Suprapubic skin (tissue), 4 donors: ENCODE measurements around the gene MAD1L1. TPM values are rescaled to one million over a fixed set of nuclear protein-coding genes. Genes with fewer than 3 reads are reported as not detected.
A peak's percentile ranks its signal among the peaks of the same experiment; 100 is the strongest.
"Not testable (repeated sequence)": the region's sequence is repeated elsewhere in the genome, so short reads cannot be mapped to it uniquely, and the experiment has no call there.

Source experiments
- DNase-seq, 2 donors: peaks; one replicate each; pipeline ENCODE4 v3.0.0-alpha.2; 2019; ENCODE audit warnings: low spot score in 2 of 2
- H3K27ac ChIP-seq: fragments of 200-600 bp; sonication (generic); one replicate; pipeline ENCODE4 v1.5.1; 2019
- H3K27me3 ChIP-seq: fragments of 200-600 bp; sonication (generic); one replicate; pipeline ENCODE4 v1.5.1; 2019
- H3K36me3 ChIP-seq: fragments of 200-600 bp; sonication (generic); one replicate; pipeline ENCODE4 v1.5.1; 2019
- H3K4me1 ChIP-seq: fragments of 200-600 bp; sonication (generic); one replicate; pipeline ENCODE4 v1.5.1; 2019
- H3K4me3 ChIP-seq: fragments of 200-600 bp; sonication (generic); one replicate; pipeline ENCODE4 v1.5.1; 2019; ENCODE audit warnings: mild to moderate bottlenecking
- H3K9me3 ChIP-seq: fragments of 200-600 bp; sonication (generic); one replicate; pipeline ENCODE4 v1.5.1; 2019
- CTCF ChIP-seq, 2 donors: fragments of 200-600 bp in 1 of 2; fragments of 450-650 bp in 1 of 2; sonication (generic) in 1 of 2; IDR thresholded peaks; one replicate each; pipeline ENCODE4 v1.5.1; 2016 to 2019; ENCODE audit warnings: antibody characterized with exemption in 2 of 2, mild to moderate bottlenecking in 1 of 2, moderate library complexity in 1 of 2
- EP300 ChIP-seq: sonication (generic); formaldehyde crosslinking; IDR thresholded peaks from one replicate; pipeline ENCODE4 v1.6.1; 2017; ENCODE audit warnings: antibody characterized with exemption
- POLR2A ChIP-seq, 2 donors: fragments of 450-650 bp; IDR thresholded peaks; one replicate each; pipeline ENCODE4 v1.6.1; 2017; ENCODE audit warnings: antibody characterized with exemption in 2 of 2, mild to moderate bottlenecking in 2 of 2, moderate library complexity in 2 of 2
- POLR2AphosphoS5 ChIP-seq, 3 donors: sonication (generic); formaldehyde crosslinking; IDR thresholded peaks; one replicate each; pipeline ENCODE4 v1.6.1; 2017; ENCODE audit warnings: antibody characterized with exemption in 3 of 3
- WGBS: methylation state at CpG from one replicate; pipeline ENCODE4 v1.1.5; 2018; 5-methylcytosine and 5-hydroxymethylcytosine counted together
- total RNA-seq, 4 donors: library from RNA; depleted of rRNA; stranded (reverse); fragments of >200 nt; gene quantifications; one replicate each; pipeline ENCODE4 v1.1.0, GENCODE V29; 2016

MAD1L1 gene
- total RNA-seq, 4 donors from 2014 or later: 53.2 to 69.8 (median 62.2) TPM

GRCh38 chr7:1818575-1819258 lies 414.0 kb downstream of the MAD1L1 start:
- DNase-seq: peak in 1 of 2 donors; percentile 44
- no peak for TF ChIP-seq POLR2AphosphoS5 (IDR thresholded peaks at IDR 0.05)
- TF ChIP-seq EP300: no peak
- TF ChIP-seq POLR2A (IDR thresholded peaks at IDR 0.05): no peak
- TF ChIP-seq CTCF (IDR thresholded peaks at IDR 0.05): no peak
- Histone ChIP-seq H3K4me3 (no peak overlapping the region), H3K27me3 (no peaks in the 10 kb centered on the region), H3K36me3 (no peaks in the 10 kb centered on the region), H3K4me1 (peaks cover 5% of the 10 kb centered on the region), H3K9me3 (no peaks in the 10 kb centered on the region), H3K27ac (no peak overlapping the region)
- 85% methylated on average over 18 of the region's 28 CpGs for WGBS

GRCh38 chr7:1817061-1817712 lies 415.6 kb downstream of the MAD1L1 start:
- DNase-seq: peak in 1 of 2 donors; percentile 55
- no peaks in the 10 kb centered on the region for H3K9me3 ChIP-seq
- H3K36me3 ChIP-seq: no peaks in the 10 kb centered on the region
- no peak overlapping the region for H3K4me3 ChIP-seq
- peaks cover 15% of the 10 kb centered on the region for H3K4me1 ChIP-seq
- 96% methylated on average over 46 of the region's 57 CpGs for WGBS
- H3K27ac ChIP-seq: no peak overlapping the region
- TF ChIP-seq EP300 (no peak), CTCF (IDR thresholded peaks at IDR 0.05) (no peak), POLR2AphosphoS5 (IDR thresholded peaks at IDR 0.05) (no peak), POLR2A (IDR thresholded peaks at IDR 0.05) (no peak)
- no peaks in the 10 kb centered on the region for H3K27me3 ChIP-seq

- peak in 1 of 2 donors; percentile 42 for DNase-seq
- not testable (repeated sequence) for H3K27me3 ChIP-seq, H3K4me3 ChIP-seq, H3K27ac ChIP-seq, H3K36me3 ChIP-seq, H3K9me3 ChIP-seq
- H3K4me1 ChIP-seq: peaks cover 23% of the 10 kb centered on the region
- WGBS: no CpG with 5 or more reads among the region's 7 CpGs
These were observed 416.3 kb downstream of the MAD1L1 start for GRCh38 chr7:1816451-1816850.

- not testable (repeated sequence) for H3K9me3 ChIP-seq, H3K4me3 ChIP-seq, H3K36me3 ChIP-seq, H3K27ac ChIP-seq, H3K27me3 ChIP-seq
- WGBS: 92% methylated on average over 17 of the region's 36 CpGs
- DNase-seq: peak in 1 of 2 donors; percentile 49
- H3K4me1 ChIP-seq: peaks cover 30% of the 10 kb centered on the region
These were observed 417.0 kb downstream of the MAD1L1 start for GRCh38 chr7:1815551-1816281.

DNA sequence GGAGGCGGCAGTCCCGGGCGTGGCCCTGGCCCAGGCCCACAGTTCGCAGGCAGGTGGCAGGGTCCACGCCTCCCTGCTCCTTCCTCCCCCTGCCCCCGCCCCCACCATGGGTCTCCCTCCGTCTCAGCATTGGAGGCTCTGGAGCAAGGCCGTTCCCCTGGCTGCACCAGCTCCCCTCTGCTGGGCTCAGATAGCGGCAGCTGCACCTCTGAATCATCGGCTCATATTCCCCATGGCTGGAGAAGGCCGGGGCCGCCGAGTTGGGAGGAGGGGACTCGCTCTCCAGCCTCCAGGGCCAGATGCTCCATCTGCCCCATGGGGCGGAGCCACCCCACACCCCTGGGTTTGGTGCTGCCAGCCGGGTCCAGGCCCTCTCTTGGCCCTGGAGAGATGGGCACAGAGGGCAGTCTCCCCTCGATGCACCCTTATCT lies 417.7 kb downstream of the MAD1L1 start:
- no peak overlapping the region for H3K4me3 ChIP-seq

More for the DNA sequence above, 417.7 kb downstream of the MAD1L1 start:
- H3K4me1 ChIP-seq: peaks cover 37% of the 10 kb centered on the region
- TF ChIP-seq CTCF (IDR thresholded peaks at IDR 0.05): no peak
- TF ChIP-seq EP300: no peak
- TF ChIP-seq POLR2AphosphoS5 (IDR thresholded peaks at IDR 0.05): no peak
- no peak for TF ChIP-seq POLR2A (IDR thresholded peaks at IDR 0.05)
- H3K36me3 ChIP-seq: no peaks in the 10 kb centered on the region
- no peak overlapping the region for H3K27ac ChIP-seq
- no CpG with 5 or more reads among the region's 17 CpGs for WGBS
- H3K27me3 ChIP-seq: no peaks in the 10 kb centered on the region
- no peaks in the 10 kb centered on the region for H3K9me3 ChIP-seq
- peak in 1 of 2 donors; percentile 51 for DNase-seq
